ENCODE data around the gene CDH8.

- TF ChIP-seq POLR2A (IDR thresholded peaks at IDR 0.05): no peak
- TF ChIP-seq, protein P1, sequence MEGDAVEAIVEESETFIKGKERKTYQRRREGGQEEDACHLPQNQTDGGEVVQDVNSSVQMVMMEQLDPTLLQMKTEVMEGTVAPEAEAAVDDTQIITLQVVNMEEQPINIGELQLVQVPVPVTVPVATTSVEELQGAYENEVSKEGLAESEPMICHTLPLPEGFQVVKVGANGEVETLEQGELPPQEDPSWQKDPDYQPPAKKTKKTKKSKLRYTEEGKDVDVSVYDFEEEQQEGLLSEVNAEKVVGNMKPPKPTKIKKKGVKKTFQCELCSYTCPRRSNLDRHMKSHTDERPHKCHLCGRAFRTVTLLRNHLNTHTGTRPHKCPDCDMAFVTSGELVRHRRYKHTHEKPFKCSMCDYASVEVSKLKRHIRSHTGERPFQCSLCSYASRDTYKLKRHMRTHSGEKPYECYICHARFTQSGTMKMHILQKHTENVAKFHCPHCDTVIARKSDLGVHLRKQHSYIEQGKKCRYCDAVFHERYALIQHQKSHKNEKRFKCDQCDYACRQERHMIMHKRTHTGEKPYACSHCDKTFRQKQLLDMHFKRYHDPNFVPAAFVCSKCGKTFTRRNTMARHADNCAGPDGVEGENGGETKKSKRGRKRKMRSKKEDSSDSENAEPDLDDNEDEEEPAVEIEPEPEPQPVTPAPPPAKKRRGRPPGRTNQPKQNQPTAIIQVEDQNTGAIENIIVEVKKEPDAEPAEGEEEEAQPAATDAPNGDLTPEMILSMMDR (IDR thresholded peaks at IDR 0.05): no peak
Observed at GRCh38 chr16:62019851-62020250, 16.4 kb downstream of the CDH8 start.

Data from body of pancreas (tissue), 4 donors.